GM21423 (cell line): ENCODE results near the gene CPT1C.

Experiments used
- ATAC-seq: cut with Tn5 transposase; IDR thresholded peaks from one replicate; pipeline ENCODE4 v1.9.1; 2021; ENCODE audit warnings: mild to moderate bottlenecking, moderate library complexity; ENCODE audit not compliant: unreplicated experiment

Gene CPT1C

DNA sequence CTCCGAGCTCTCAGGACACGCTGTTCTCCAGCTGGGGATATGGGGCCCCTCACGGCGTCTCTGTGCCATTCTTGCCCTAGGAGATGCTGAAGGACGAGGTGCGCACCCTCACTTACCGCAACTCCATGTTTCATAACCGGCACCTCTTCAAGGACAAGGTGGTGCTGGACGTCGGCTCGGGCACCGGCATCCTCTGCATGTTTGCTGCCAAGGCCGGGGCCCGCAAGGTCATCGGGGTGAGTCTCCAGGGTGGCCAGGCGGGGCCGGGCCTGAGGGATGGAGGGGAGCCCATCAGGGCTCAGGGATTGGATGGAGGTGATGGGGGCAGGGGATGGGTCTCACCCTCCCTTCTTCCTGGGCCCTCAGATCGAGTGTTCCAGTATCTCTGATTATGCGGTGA lies 9.1 kb upstream of the CPT1C start:
- no peak for ATAC-seq

- no peak for ATAC-seq
Observed at GRCh38 chr19:49682274-49682673, 8.6 kb upstream of the CPT1C start.

GRCh38 chr19:49683814-49684250 lies 7.1 kb upstream of the CPT1C start:
- ATAC-seq: no peak

DNA sequence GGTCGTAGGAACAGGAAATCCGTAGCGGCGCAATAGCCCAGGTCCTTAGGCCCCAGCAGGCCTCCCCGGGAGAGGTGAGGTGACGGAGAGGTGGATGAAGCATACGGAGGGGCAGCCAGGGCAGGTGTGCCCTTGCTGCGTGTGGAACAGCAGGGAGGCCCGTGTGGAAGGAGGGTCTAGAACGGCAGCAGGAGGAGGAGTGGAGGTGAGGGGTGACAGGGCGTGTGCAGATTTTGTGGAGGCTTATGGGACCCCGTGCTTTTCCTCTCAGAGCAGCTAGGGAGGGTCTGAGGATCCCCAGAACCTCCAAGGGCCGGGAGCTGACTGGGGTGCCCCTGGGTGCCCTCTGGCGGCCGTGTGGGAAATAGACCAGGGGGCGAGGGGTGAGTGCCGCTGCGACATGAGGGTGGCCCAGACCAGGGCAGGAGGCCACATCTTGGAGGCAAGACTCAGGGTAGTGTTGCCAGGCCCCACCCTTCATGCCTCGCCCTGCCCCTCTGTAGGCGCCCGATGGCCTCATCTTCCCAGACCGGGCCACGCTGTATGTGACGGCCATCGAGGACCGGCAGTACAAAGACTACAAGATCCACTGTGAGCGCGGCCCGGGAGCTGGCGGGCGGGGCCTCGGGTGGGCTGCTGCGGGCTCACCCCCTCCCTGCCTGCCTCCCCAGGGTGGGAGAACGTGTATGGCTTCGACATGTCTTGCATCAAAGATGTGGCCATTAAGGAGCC lies 6.5 kb upstream of the CPT1C start:
- no peak for ATAC-seq

DNA sequence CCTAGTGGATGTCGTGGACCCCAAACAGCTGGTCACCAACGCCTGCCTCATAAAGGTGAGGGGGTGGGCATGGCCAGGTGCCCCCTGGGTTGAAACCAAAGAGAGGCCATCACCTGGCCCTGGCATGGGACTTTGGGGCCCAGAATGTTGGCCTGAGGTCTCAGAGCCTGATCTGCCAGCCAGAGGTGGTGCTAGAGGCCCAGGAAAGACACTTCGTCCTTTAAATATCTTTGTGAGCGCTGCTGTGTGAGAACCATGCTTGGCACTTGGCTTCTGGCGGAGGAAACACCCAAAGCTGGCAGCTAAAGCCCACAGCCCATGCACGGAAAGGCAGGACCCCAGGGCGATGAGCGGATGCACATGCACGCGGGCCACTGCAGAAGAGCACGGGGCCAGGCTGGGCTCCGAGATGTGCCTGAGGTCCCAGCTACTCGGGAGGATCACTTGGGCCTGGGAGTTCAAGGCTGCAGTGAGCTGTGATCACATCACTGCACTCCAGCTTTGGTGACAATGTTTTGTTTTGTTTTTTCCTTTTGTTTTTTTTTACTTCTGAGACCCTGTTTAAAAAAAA lies 5.8 kb upstream of the CPT1C start:
- no peak for ATAC-seq

DNA sequence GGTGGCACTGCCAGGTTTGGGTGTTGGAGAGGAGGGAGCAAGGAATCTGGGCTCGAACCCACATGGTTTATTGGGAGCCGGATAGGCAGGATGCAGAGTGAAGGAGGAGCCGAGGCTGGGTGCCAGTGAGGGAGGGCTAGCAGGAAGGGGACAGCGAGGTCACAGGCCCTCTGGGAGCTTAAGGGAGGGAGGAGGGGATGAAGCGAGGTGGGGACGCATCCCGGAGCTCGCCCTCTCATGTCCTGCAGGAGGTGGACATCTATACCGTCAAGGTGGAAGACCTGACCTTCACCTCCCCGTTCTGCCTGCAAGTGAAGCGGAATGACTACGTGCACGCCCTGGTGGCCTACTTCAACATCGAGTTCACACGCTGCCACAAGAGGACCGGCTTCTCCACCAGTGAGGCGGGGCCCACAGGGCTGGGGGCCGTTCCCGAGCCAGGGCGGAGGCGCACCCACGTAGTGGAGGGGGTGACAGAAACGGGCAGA lies 5.0 kb upstream of the CPT1C start:
- ATAC-seq: no peak

GRCh38 chr19:49686503-49687088 lies 4.3 kb upstream of the CPT1C start:
- no peak for ATAC-seq

- ATAC-seq: no peak
Observed at GRCh38 chr19:49687150-49687549, 3.8 kb upstream of the CPT1C start.

DNA sequence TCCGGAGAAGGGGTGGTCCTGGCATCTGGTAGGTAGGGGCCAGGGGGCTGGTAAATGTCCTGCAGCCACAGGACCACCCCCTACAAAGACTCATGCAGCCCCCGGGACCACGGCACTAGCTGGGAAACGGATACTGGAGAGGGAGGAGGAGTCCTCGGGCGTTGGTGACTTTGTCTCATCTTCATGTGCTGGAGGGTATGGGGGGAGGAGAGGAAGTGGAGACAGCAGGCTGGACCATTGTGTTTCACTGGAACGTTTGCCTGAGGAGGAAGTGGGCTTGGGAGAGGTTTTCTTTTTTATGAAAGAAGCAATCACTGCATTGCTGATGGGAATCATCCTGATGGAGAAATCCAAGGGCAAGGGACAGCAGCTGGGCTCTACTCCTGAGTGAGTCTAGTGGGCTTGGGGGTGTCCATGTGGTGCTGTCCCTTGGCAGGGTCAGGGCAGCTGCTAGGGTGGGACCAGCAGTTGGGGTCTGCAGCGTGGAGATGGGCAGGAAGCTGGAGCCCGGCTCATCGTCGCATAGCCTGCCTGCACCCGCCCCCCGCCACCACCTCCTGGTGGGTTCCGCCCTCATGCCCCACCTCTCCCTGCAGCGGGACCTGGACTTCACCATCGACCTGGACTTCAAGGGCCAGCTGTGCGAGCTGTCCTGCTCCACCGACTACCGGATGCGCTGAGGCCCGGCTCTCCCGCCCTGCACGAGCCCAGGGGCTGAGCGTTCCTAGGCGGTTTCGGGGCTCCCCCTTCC lies 3.2 kb upstream of the CPT1C start:
- no peak for ATAC-seq

GRCh38 chr19:49688531-49689132 lies 2.3 kb upstream of the CPT1C start:
- no peak for ATAC-seq

- no peak for ATAC-seq
Observed at GRCh38 chr19:49689133-49690078, 1.5 kb upstream of the CPT1C start, which contains the start of gene ADM5. ADM5 (plus strand) TSS chr19:49689594; CDS start chr19:49689838, 244 bp downstream.

DNA sequence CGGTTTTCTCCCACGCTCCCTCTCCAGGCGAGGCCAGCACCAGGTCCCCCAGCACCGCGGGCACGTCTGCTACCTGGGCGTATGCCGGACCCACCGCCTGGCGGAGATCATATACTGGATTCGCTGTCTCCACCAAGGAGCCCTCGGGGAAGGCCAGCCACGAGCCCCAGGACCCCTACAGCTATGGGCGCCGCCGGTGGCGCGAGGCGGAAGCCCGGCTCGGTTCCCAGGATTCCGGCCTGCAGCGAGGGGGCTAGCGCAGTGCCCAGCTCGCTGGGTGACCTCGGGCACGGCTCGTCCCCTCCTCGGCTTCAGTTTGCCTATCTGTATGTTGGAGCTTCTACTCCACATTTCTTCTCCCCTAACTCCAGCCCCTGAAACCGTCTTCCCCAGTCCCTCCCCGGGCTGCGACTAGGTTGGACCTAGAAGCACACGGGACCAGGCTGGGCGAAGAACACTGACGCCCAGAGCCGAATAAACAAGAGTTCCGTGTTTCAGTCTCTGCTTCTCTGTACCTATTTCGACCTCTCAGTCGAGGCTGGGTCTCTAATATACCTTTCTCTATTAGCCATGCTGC lies 749 bp upstream of the CPT1C start:
- no peak for ATAC-seq

GRCh38 chr19:49691243-49692146 lies 579 bp downstream of the CPT1C start:
- ATAC-seq: no peak

DNA sequence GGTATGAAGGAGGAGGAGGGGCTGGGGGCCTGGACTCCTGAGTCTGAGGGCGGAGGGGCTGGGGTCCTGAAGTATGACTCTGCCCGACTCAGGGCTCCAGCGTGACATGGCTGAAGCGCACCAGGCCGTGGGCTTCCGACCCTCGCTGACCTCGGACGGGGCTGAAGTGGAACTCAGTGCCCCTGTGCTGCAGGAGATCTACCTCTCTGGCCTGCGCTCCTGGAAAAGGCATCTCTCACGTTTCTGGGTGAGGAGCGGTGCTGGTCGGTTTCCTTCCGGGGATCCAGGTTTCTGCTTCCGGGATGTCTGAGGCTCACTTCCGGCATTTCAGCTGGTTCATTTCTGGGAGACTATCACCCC lies 1.2 kb downstream of the CPT1C start:
- no peak for ATAC-seq

DNA sequence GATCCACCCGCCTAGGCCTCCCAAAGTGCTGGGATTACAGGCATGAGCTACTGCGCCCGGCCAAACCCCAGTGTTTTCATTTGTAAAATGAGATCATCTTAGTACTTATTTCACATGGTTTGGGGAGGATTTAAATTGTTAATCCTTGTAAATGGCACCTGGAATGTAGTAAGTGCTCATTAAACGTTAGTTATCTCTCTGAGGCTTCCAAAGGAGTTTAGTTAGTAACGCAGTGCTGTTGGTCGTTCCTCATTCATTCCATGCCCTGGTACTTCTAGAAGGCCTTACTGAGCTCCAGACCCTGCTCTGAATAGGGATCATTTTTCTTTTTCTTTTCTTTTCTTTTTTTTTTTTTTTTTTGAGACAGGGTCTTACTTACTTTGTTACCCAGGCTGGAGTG lies 5.2 kb downstream of the CPT1C start:
- no peak for ATAC-seq

GRCh38 chr19:49696865-49697264 lies 5.9 kb downstream of the CPT1C start:
- ATAC-seq: no peak

DNA sequence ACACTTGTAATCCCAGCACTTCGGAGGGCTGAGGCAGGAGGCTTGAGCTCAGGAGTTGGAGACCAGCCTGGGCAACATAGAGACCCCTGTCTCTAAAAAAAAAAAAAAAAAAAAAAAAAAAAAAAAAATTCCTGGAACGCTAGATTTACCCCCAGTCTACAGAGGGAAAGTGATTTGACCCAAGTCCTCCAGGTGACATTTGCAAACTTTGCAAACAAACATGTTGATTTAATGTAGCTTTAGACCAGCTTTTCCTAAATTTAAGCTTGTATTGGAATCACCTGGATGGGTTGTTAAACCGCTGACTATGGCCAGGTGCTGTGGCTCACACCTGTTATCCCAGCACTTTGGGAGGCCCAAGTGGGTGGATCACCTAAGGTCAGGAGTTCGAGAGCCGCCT lies 8.4 kb downstream of the CPT1C start:
- no peak for ATAC-seq

DNA sequence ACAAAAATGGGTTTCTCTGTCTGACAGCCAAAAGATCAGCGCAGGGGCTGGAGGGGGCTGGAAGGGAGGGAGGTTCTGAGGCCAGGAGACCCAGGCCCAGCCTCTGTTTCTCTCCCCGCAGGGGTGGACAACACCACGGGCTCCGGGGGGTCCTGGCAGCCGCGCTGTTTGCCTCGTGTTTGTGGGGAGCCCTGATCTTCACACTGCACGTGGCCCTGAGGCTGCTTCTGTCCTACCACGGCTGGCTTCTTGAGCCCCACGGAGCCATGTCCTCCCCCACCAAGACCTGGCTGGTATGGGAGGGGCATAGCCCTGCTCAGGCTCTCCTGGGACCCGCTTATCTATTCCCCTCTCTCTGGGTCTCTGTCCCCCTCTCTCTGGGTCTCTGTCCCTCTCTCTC lies 9.6 kb downstream of the CPT1C start:
- no peak for ATAC-seq
